ENCODE data around the gene TBCK.

The TBCK gene

GRCh38 chr4:106258145-106259045 lies 57.6 kb downstream of the TBCK start:
- no peaks in the 10 kb centered on the region for H3K9me2 ChIP-seq (replicated peaks; ENCODE audit: insufficient read depth, low read length)
- no peaks in the 10 kb centered on the region for H3K79me2 ChIP-seq (ENCODE audit: low read length)
- no peaks in the 10 kb centered on the region for H3K36me3 ChIP-seq (replicated peaks; ENCODE audit: insufficient read depth, low read length)
- no peak for DNase-seq
- H3K9ac ChIP-seq (ENCODE audit: low read length): no peak overlapping the region
- no peaks in the 10 kb centered on the region for H3F3A ChIP-seq (ENCODE audit: insufficient read depth, low read length)
- H3K4me2 ChIP-seq (ENCODE audit: low read depth, low read length): no peak overlapping the region
- no peak overlapping the region for H3K27ac ChIP-seq (ENCODE audit: low read length)
- no peak overlapping the region for H2AFZ ChIP-seq (ENCODE audit: low read length)
- H3K27me3 ChIP-seq (replicated peaks; ENCODE audit: insufficient read depth, low read length): no peaks in the 10 kb centered on the region
- no peaks in the 10 kb centered on the region for H4K20me1 ChIP-seq (ENCODE audit: insufficient read depth, low read length)
- H3K9me3 ChIP-seq (replicated peaks; ENCODE audit: insufficient read depth, low read length): no peaks in the 10 kb centered on the region
- H3K4me3 ChIP-seq (ENCODE audit: low read length): no peak overlapping the region
- no peak for TF ChIP-seq EZH2phosphoT487 (IDR thresholded peaks at IDR 0.05; ENCODE audit: low read length)
- TF ChIP-seq CTCF (IDR thresholded peaks at IDR 0.05; ENCODE audit: low read length): no peak
- TF ChIP-seq EZH2 (optimal IDR thresholded peaks at IDR 0.05; ENCODE audit: low read depth, low read length): no peak
- no peaks in the 10 kb centered on the region for H3K4me1 ChIP-seq (ENCODE audit: low read length)

GRCh38 chr4:106256190-106256589 lies 59.8 kb downstream of the TBCK start:
- H4K20me1 ChIP-seq (ENCODE audit: insufficient read depth, low read length): no peaks in the 10 kb centered on the region
- H3K9ac ChIP-seq (ENCODE audit: low read length): no peak overlapping the region

GRCh38 chr4:106255195-106255594 lies 60.8 kb downstream of the TBCK start:
- TF ChIP-seq CTCF (IDR thresholded peaks at IDR 0.05; ENCODE audit: low read length) (no peak), EZH2 (optimal IDR thresholded peaks at IDR 0.05; ENCODE audit: low read depth, low read length) (no peak), EZH2phosphoT487 (IDR thresholded peaks at IDR 0.05; ENCODE audit: low read length) (no peak)
- DNase-seq: no peak

More at GRCh38 chr4:106256190-106256589, 59.8 kb downstream of the TBCK start:
- H3K4me2 ChIP-seq (ENCODE audit: low read depth, low read length): no peak overlapping the region
- no peaks in the 10 kb centered on the region for H3K9me3 ChIP-seq (replicated peaks; ENCODE audit: insufficient read depth, low read length)
- H2AFZ ChIP-seq (ENCODE audit: low read length): no peak overlapping the region
- no peak overlapping the region for H3K27ac ChIP-seq (ENCODE audit: low read length)
- H3K9me2 ChIP-seq (replicated peaks; ENCODE audit: insufficient read depth, low read length): no peaks in the 10 kb centered on the region
- no peaks in the 10 kb centered on the region for H3K79me2 ChIP-seq (ENCODE audit: low read length)
- no peak overlapping the region for H3K4me3 ChIP-seq (ENCODE audit: low read length)
- no peaks in the 10 kb centered on the region for H3F3A ChIP-seq (ENCODE audit: insufficient read depth, low read length)
- DNase-seq: no peak
- no peaks in the 10 kb centered on the region for H3K36me3 ChIP-seq (replicated peaks; ENCODE audit: insufficient read depth, low read length)
- H3K4me1 ChIP-seq (ENCODE audit: low read length): no peaks in the 10 kb centered on the region
- no peaks in the 10 kb centered on the region for H3K27me3 ChIP-seq (replicated peaks; ENCODE audit: insufficient read depth, low read length)
- TF ChIP-seq EZH2phosphoT487 (IDR thresholded peaks at IDR 0.05; ENCODE audit: low read length) (no peak), CTCF (IDR thresholded peaks at IDR 0.05; ENCODE audit: low read length) (no peak), EZH2 (optimal IDR thresholded peaks at IDR 0.05; ENCODE audit: low read depth, low read length) (no peak)

More at GRCh38 chr4:106255195-106255594, 60.8 kb downstream of the TBCK start:
- H3K9me2 ChIP-seq (replicated peaks; ENCODE audit: insufficient read depth, low read length): no peaks in the 10 kb centered on the region
- H3K9ac ChIP-seq (ENCODE audit: low read length): no peak overlapping the region
- H2AFZ ChIP-seq (ENCODE audit: low read length): no peak overlapping the region
- no peaks in the 10 kb centered on the region for H3K9me3 ChIP-seq (replicated peaks; ENCODE audit: insufficient read depth, low read length)
- H3K4me1 ChIP-seq (ENCODE audit: low read length): no peaks in the 10 kb centered on the region
- H3K27me3 ChIP-seq (replicated peaks; ENCODE audit: insufficient read depth, low read length): no peaks in the 10 kb centered on the region
- no peak overlapping the region for H3K4me3 ChIP-seq (ENCODE audit: low read length)
- H4K20me1 ChIP-seq (ENCODE audit: insufficient read depth, low read length): no peaks in the 10 kb centered on the region
- no peak overlapping the region for H3K4me2 ChIP-seq (ENCODE audit: low read depth, low read length)
- no peaks in the 10 kb centered on the region for H3F3A ChIP-seq (ENCODE audit: insufficient read depth, low read length)
- no peaks in the 10 kb centered on the region for H3K36me3 ChIP-seq (replicated peaks; ENCODE audit: insufficient read depth, low read length)
- no peak overlapping the region for H3K27ac ChIP-seq (ENCODE audit: low read length)
- H3K79me2 ChIP-seq (ENCODE audit: low read length): no peaks in the 10 kb centered on the region

All from MM.1S (cell line).